Keratinocyte (primary cell): ENCODE results near the gene RBMY1A1.

Experiments used
- CTCF ChIP-seq, 3 experiments: IDR thresholded peaks in 1 of 3; conservative IDR thresholded peaks in 1 of 3; optimal IDR thresholded peaks in 1 of 3; 2 replicates in 2 of 3; 3 replicates in 1 of 3; pipeline versions ENCODE3 to v1.5.1; 2011; ENCODE audit warnings: low read length in 3 of 3, mild to moderate bottlenecking in 3 of 3, moderate library complexity in 2 of 3, control low read depth in 1 of 3, inconsistent platforms in 1 of 3; ENCODE audit not compliant: insufficient read depth in 2 of 3; ENCODE audit errors: extremely low read depth in 1 of 3
- EZH2 ChIP-seq: IDR thresholded peaks from one replicate; pipeline ENCODE4 v1.6.1; 2012; ENCODE audit warnings: inconsistent platforms, mild to moderate bottlenecking, low read length, moderate library complexity

GRCh38 chrY:21585449-21585848 lies 50.8 kb downstream of the RBMY1A1 start:
- no peak for TF ChIP-seq CTCF (optimal IDR thresholded peaks at IDR 0.05 in 1 of 3, IDR thresholded peaks at IDR 0.05 in 1 of 3, conservative IDR thresholded peaks at IDR 0.05 in 1 of 3; ENCODE audit: extremely low read depth in 1 of 3, insufficient read depth in 2 of 3, low read length in 3 of 3)
- TF ChIP-seq EZH2: no peak
